AG09309 (cell line): Measurements from ENCODE around the gene PINK1.

Source experiments
- DNase-seq: peaks from one replicate; pipeline ENCODE4 v3.0.0-alpha.2; 2010; ENCODE audit warnings: low read depth
- H3K4me3 ChIP-seq: 2 replicates; pipeline ENCODE4 v1.5.1; 2011; ENCODE audit warnings: mild to moderate bottlenecking, low read depth, low read length, moderate library complexity; ENCODE audit not compliant: control insufficient read depth
- CTCF ChIP-seq: IDR thresholded peaks from 2 replicates; pipeline ENCODE4 v1.5.1; 2011; ENCODE audit warnings: mild to moderate bottlenecking, low read depth, low read length, inconsistent platforms; ENCODE audit not compliant: insufficient read depth, control insufficient read depth; ENCODE audit errors: missing control alignments

The PINK1 gene

DNA sequence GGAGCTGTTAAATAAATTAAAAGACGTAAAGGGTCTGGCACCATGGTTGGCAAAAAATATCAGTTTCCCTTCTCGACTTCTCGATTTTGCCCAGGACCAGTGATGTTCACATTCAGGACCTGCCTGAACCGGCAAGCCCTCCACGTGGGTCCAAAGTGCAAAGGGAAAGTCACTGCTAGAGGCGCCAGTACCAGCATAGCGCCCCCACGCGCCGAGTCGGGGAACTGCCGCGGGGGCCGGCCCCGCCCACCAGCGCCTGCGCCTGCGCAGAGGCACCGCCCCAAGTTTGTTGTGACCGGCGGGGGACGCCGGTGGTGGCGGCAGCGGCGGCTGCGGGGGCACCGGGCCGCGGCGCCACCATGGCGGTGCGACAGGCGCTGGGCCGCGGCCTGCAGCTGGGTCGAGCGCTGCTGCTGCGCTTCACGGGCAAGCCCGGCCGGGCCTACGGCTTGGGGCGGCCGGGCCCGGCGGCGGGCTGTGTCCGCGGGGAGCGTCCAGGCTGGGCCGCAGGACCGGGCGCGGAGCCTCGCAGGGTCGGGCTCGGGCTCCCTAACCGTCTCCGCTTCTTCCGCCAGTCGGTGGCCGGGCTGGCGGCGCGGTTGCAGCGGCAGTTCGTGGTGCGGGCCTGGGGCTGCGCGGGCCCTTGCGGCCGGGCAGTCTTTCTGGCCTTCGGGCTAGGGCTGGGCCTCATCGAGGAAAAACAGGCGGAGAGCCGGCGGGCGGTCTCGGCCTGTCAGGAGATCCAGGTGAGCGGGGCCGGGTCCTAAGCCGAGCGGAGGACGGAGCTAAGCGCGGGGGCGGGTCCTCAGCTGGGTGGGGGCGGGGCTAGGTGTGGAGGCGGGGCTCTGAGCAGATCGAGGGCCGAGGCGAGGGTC is at the start of gene PINK1:
PINK1 (plus strand) TSS at position 269 of the 875 bp plus-strand sequence; CDS start at position 360, 91 bp downstream.
- DNase-seq: no peak
- H3K4me3 ChIP-seq: peak within 1 kb of the TSS; percentile 66
- TF ChIP-seq CTCF: peak; percentile 80

- no peak overlapping the region for H3K4me3 ChIP-seq
- no peak for DNase-seq
- no peak for TF ChIP-seq CTCF
Measured at GRCh38 chr1:20584890-20585289, 48.4 kb upstream of the PINK1 start.

- DNase-seq: no peak
- no peak overlapping the region for H3K4me3 ChIP-seq
- TF ChIP-seq CTCF: peak; percentile 25
Measured at GRCh38 chr1:20586953-20587660, 46.2 kb upstream of the PINK1 start.

GRCh38 chr1:20587661-20588053 is 45.6 kb upstream of the PINK1 start:
- H3K4me3 ChIP-seq: no peak overlapping the region
- TF ChIP-seq CTCF: no peak
- no peak for DNase-seq

GRCh38 chr1:20588634-20589225 is 44.5 kb upstream of the PINK1 start, which contains the start of gene CDA:
CDA (plus strand) TSS chr1:20589097; CDS start chr1:20589130, 33 bp downstream.
- H3K4me3 ChIP-seq: no peak within 1 kb of the TSS; the same call in 1 of the 2 replicates
- TF ChIP-seq CTCF: no peak
- DNase-seq: no peak
